22Rv1 (cell line): ENCODE data around the gene GJA5.

Source experiments
- CTCF ChIP-seq: fragments of 450-650 bp; IDR thresholded peaks from 2 replicates; pipeline ENCODE4 v1.5.1; 2017; ENCODE audit warnings: mild to moderate bottlenecking
- ZFX ChIP-seq: fragments of 450-650 bp; IDR thresholded peaks from 2 replicates; pipeline ENCODE4 v1.6.1; 2017; ENCODE audit warnings: antibody characterized with exemption, borderline replicate concordance

GRCh38 chr1:147758379-147759100 lies 1.9 kb downstream of the GJA5 start:
- TF ChIP-seq CTCF, result no peak
- no peak for TF ChIP-seq ZFX
